Hepatocyte (in vitro differentiated cells): ENCODE results near the gene MCF2L.

Experiments used
- EZH2 ChIP-seq: fragments of 200-600 bp; sonication (generic); IDR thresholded peaks from 2 replicates; pipeline ENCODE4 v1.6.1; 2016; ENCODE audit warnings: antibody characterized with exemption, mild to moderate bottlenecking, borderline replicate concordance
- EZH2phosphoT487 ChIP-seq: fragments of 200-600 bp; sonication (generic); IDR thresholded peaks from one replicate; pipeline ENCODE4 v1.6.1; 2018; ENCODE audit warnings: antibody characterized with exemption, mild to moderate bottlenecking, low read depth, moderate library complexity; ENCODE audit not compliant: unreplicated experiment, severe bottlenecking
- TF ChIP-seq, protein P1 (sequence below): fragments of 200-600 bp; sonication (generic); IDR thresholded peaks from 2 replicates; pipeline ENCODE4 v1.5.1; 2016; ENCODE audit warnings: antibody characterized with exemption, mild to moderate bottlenecking; ENCODE audit not compliant: poor library complexity

DNA sequence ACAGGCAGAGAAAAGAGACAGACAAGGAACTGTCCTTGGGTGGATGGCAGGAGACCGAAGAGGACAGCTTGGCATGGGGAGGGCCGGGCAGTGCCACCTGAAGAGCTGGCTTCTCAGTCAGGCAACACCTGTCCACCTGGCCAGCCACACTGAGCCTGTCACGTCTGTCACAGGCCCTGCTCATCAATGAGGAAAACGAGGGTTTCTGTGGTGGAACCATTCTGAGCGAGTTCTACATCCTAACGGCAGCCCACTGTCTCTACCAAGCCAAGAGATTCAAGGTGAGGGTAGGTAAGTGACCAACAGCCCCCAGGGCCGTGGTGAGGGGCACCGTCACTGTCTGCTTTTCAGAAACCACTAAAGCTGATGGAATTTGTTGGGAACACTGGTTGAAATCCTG, 178.2 kb downstream of the MCF2L start:
- TF ChIP-seq, protein P1, sequence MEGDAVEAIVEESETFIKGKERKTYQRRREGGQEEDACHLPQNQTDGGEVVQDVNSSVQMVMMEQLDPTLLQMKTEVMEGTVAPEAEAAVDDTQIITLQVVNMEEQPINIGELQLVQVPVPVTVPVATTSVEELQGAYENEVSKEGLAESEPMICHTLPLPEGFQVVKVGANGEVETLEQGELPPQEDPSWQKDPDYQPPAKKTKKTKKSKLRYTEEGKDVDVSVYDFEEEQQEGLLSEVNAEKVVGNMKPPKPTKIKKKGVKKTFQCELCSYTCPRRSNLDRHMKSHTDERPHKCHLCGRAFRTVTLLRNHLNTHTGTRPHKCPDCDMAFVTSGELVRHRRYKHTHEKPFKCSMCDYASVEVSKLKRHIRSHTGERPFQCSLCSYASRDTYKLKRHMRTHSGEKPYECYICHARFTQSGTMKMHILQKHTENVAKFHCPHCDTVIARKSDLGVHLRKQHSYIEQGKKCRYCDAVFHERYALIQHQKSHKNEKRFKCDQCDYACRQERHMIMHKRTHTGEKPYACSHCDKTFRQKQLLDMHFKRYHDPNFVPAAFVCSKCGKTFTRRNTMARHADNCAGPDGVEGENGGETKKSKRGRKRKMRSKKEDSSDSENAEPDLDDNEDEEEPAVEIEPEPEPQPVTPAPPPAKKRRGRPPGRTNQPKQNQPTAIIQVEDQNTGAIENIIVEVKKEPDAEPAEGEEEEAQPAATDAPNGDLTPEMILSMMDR: no peak
- no peak for TF ChIP-seq EZH2phosphoT487
- no peak for TF ChIP-seq EZH2
